ENCODE data around the gene CALY. TPM values are rescaled to one million over a fixed set of nuclear protein-coding genes. Genes with fewer than 3 reads are reported as not detected.

CALY gene
- total RNA-seq, 3 donors from 2014 or later (not counting 1 experiment from before 2014, with no cell fraction given), result not detected

GRCh38 chr10:133314911-133315310 lies 21.8 kb downstream of the CALY start:
- intact Hi-C loops (cut with micrococcal nuclease), result no loop called here
- peaks cover 0 to 6% of the 10 kb centered on the region in 2 donors for H3K27me3 Mint-ChIP-seq (ENCODE audit: low read depth in 2 of 2)

GRCh38 chr10:133313192-133313591 lies 23.5 kb downstream of the CALY start:
- intact Hi-C loops (cut with micrococcal nuclease), result no loop called here
- no peak for ATAC-seq

More at GRCh38 chr10:133314911-133315310, 21.8 kb downstream of the CALY start:
- no peaks in the 10 kb centered on the region for H3K27me3 ChIP-seq (ENCODE audit: control insufficient read depth, insufficient read depth, low read length)
- Mint-ChIP-seq H3K27ac (no peak overlapping the region), H3K36me3 (no peaks in the 10 kb centered on the region), H3K4me1 (peaks cover 7 to 18% of the 10 kb centered on the region in 2 donors), H3K4me3 (no peak overlapping the region), H3K9me3 (no peaks in the 10 kb centered on the region)
- 92% methylated on average over 12 of the region's 12 CpGs for WGBS (ENCODE audit: insufficient coverage)
- no peak for TF ChIP-seq CTCF (IDR thresholded peaks at IDR 0.05)
- no peak for ATAC-seq
- peaks cover 14% of the 10 kb centered on the region for H3K4me1 ChIP-seq (ENCODE audit: control insufficient read depth, insufficient read depth, low read length)
- H3K9me3 ChIP-seq (ENCODE audit: control insufficient read depth, insufficient read depth, low read length), result no peaks in the 10 kb centered on the region
- no peak for DNase-seq
- no peak overlapping the region for H3K27ac ChIP-seq (ENCODE audit: low read length)
- no peak overlapping the region for H3K4me3 ChIP-seq (ENCODE audit: low read length)
- peaks cover 26% of the 10 kb centered on the region for H3K36me3 ChIP-seq (ENCODE audit: control insufficient read depth, insufficient read depth, low read length)

GRCh38 chr10:133312769-133313145 lies 23.9 kb downstream of the CALY start:
- DNase-seq (no peak), ATAC-seq (no peak)
- Histone ChIP-seq H3K4me3 (ENCODE audit: low read length) (no peak overlapping the region), H3K27me3 (ENCODE audit: control insufficient read depth, insufficient read depth, low read length) (no peaks in the 10 kb centered on the region), H3K9me3 (ENCODE audit: control insufficient read depth, insufficient read depth, low read length) (no peaks in the 10 kb centered on the region), H3K36me3 (ENCODE audit: control insufficient read depth, insufficient read depth, low read length) (peaks cover 30% of the 10 kb centered on the region), H3K4me1 (ENCODE audit: control insufficient read depth, insufficient read depth, low read length) (peaks cover 16% of the 10 kb centered on the region), H3K27ac (ENCODE audit: low read length) (no peak overlapping the region)
- Mint-ChIP-seq H3K4me1 (peaks cover 11 to 14% of the 10 kb centered on the region in 2 donors), H3K4me3 (no peak overlapping the region), H3K27ac (no peak overlapping the region), H3K36me3 (no peaks in the 10 kb centered on the region), H3K9me3 (no peaks in the 10 kb centered on the region), H3K27me3 (ENCODE audit: low read depth in 2 of 2) (no peaks in the 10 kb centered on the region)
- 95% methylated on average over 9 of the region's 9 CpGs for WGBS (ENCODE audit: insufficient coverage)
- intact Hi-C loops (cut with micrococcal nuclease), result no loop called here
- TF ChIP-seq CTCF (IDR thresholded peaks at IDR 0.05), result no peak

More at GRCh38 chr10:133313192-133313591, 23.5 kb downstream of the CALY start:
- no peak overlapping the region for H3K27ac Mint-ChIP-seq
- Histone ChIP-seq H3K4me1 (ENCODE audit: control insufficient read depth, insufficient read depth, low read length) (peaks cover 12% of the 10 kb centered on the region), H3K27ac (ENCODE audit: low read length) (no peak overlapping the region), H3K4me3 (ENCODE audit: low read length) (no peak overlapping the region), H3K9me3 (ENCODE audit: control insufficient read depth, insufficient read depth, low read length) (no peaks in the 10 kb centered on the region), H3K36me3 (ENCODE audit: control insufficient read depth, insufficient read depth, low read length) (peaks cover 30% of the 10 kb centered on the region), H3K27me3 (ENCODE audit: control insufficient read depth, insufficient read depth, low read length) (no peaks in the 10 kb centered on the region)
- peaks cover 6 to 9% of the 10 kb centered on the region in 2 donors for H3K4me1 Mint-ChIP-seq
- WGBS (ENCODE audit: insufficient coverage), result 94% methylated on average over 4 of the region's 4 CpGs
- no peak overlapping the region for H3K4me3 Mint-ChIP-seq
- no peaks in the 10 kb centered on the region for H3K9me3 Mint-ChIP-seq
- no peak for DNase-seq
- H3K27me3 Mint-ChIP-seq (ENCODE audit: low read depth in 2 of 2), result no peaks in the 10 kb centered on the region
- TF ChIP-seq CTCF (IDR thresholded peaks at IDR 0.05), result no peak
- no peaks in the 10 kb centered on the region for H3K36me3 Mint-ChIP-seq
